Measurements from ENCODE around the gene PTGIS. TPM values are rescaled to one million over a fixed set of nuclear protein-coding genes. Genes with fewer than 3 reads are reported as not detected.

PTGIS gene
- total RNA-seq, 1 donor = 89.8 TPM

DNA sequence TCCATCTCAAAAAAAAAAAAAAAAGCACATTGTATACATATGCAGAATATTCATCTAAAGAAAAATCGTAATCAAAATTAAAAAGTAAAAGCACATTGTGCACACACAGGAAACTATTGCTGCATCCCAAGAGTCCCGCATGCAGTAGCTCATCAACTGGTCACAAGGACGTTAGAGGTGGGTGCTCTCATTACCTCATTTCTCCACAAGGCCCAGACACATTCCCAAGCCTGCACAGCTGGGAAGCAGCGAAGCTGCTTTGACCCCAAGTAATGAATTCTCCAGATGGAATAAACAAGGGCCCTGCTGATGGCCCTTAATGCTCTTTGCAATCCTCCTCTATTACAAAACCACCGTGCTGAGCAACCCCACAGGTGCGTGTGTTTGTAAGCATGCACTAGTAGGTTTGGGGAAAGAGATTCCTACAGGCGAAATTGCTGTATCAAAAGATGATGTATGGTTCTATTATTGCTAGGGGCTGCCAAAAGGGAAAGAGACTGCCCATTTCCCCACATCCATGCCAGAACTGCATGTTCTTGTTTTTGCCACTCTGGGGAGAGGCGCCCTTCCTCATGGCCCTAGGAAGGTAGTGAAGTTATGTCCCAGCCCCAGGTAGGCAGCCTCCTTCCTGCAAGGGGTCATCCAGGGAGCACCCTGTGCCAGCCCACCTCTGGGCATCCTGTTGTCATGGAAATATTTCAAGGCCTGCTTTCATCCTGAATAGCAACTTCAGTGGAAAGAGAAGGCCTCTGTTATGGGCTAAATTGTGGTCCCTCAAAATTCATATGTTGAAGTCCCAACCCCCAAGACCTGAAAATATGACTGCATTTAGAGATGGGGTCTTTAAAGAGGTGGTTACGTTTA is 34.6 kb upstream of the PTGIS start:
- TF ChIP-seq, protein P1, sequence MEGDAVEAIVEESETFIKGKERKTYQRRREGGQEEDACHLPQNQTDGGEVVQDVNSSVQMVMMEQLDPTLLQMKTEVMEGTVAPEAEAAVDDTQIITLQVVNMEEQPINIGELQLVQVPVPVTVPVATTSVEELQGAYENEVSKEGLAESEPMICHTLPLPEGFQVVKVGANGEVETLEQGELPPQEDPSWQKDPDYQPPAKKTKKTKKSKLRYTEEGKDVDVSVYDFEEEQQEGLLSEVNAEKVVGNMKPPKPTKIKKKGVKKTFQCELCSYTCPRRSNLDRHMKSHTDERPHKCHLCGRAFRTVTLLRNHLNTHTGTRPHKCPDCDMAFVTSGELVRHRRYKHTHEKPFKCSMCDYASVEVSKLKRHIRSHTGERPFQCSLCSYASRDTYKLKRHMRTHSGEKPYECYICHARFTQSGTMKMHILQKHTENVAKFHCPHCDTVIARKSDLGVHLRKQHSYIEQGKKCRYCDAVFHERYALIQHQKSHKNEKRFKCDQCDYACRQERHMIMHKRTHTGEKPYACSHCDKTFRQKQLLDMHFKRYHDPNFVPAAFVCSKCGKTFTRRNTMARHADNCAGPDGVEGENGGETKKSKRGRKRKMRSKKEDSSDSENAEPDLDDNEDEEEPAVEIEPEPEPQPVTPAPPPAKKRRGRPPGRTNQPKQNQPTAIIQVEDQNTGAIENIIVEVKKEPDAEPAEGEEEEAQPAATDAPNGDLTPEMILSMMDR (IDR thresholded peaks at IDR 0.05; ENCODE audit: extremely low read depth, low read depth, low read length) = no peak
- no peak overlapping the region for H2AFZ ChIP-seq (ENCODE audit: low read length)
- no peak for DNase-seq (ENCODE audit: insufficient read length, low spot score, missing footprints)

DNA sequence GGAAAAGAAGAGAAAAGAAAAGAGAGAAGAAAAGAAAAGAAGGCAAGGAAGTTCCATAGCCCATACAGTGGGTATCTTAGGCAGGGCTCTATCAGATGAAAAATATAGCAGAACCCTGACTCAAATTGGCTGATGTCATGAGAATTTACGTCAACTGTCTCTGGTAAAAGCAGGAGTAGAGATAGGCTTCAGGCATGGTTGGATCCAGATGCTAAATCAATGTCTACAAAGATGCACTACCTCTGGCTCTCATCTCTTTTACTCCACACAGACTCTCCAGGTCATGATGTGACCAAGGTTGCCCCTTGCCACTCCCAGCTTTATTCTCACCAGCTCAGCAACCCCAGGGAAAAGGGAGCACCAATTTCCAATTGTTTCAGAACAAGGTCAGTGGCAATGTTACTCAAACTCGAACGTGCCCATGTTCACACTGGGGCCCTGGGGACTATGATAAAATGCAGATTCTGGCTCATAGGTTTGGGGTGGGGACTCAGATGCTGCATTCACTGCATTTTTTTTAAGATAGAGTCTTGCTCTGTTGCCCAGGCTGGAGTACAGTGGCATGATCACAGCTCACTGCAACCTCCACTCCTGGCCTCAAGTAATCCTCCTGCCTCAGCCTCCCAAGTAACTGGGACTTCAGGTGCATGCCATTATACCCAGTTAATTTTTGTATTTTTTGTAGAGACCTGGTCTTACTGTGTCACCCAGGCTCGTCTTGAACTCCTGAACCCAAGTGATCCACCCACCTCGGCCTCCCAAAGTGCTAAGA is 33.4 kb upstream of the PTGIS start:
- Histone ChIP-seq H3K27me3 (ENCODE audit: insufficient read depth, low read length) (no peaks in the 10 kb centered on the region), H3K79me2 (ENCODE audit: insufficient read depth, low read length) (no peaks in the 10 kb centered on the region), H3K27ac (ENCODE audit: low read depth, low read length) (no peak overlapping the region), H3K4me3 (ENCODE audit: insufficient read depth, low read length) (no peak overlapping the region), H4K20me1 (ENCODE audit: insufficient read depth, low read length) (no peaks in the 10 kb centered on the region), H3K4me1 (ENCODE audit: insufficient read depth, low read length) (peaks cover 20% of the 10 kb centered on the region), H3K9me3 (ENCODE audit: low read depth, low read length) (no peaks in the 10 kb centered on the region), H3K4me2 (ENCODE audit: insufficient read depth, low read length) (no peak overlapping the region), H2AFZ (ENCODE audit: low read length) (no peak overlapping the region), H3K36me3 (ENCODE audit: insufficient read depth, low read length) (no peaks in the 10 kb centered on the region)
- TF ChIP-seq, protein P1 (IDR thresholded peaks at IDR 0.05; ENCODE audit: extremely low read depth, low read depth, low read length) = no peak
- no peak for DNase-seq (ENCODE audit: insufficient read length, low spot score, missing footprints)

More for the DNA sequence above, 34.6 kb upstream of the PTGIS start:
- Histone ChIP-seq H3K36me3 (ENCODE audit: insufficient read depth, low read length) (no peaks in the 10 kb centered on the region), H3K4me2 (ENCODE audit: insufficient read depth, low read length) (no peak overlapping the region), H3K79me2 (ENCODE audit: insufficient read depth, low read length) (no peaks in the 10 kb centered on the region), H4K20me1 (ENCODE audit: insufficient read depth, low read length) (no peaks in the 10 kb centered on the region), H3K27me3 (ENCODE audit: insufficient read depth, low read length) (no peaks in the 10 kb centered on the region), H3K4me3 (ENCODE audit: insufficient read depth, low read length) (no peak overlapping the region), H3K9me3 (ENCODE audit: low read depth, low read length) (no peaks in the 10 kb centered on the region), H3K4me1 (ENCODE audit: insufficient read depth, low read length) (peaks cover 18% of the 10 kb centered on the region), H3K27ac (ENCODE audit: low read depth, low read length) (no peak overlapping the region)

DNA sequence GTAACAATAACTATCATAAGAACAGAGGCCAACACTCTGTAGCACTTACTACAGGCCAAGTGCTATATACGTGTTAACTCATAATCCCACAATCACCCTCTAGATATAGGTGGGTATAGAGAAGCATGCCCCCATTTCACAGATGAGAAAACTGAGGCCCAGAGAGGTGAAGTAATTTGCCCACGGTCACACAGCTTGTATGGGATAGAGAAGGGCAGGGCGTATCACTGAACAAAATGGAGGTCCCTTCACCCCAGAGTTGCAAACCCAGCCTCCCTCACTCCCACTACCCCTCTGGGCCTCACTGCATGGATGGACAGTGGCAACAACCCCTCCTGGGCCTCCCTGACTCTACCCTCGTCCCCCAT is 31.8 kb upstream of the PTGIS start:
- Histone ChIP-seq H3K9me3 (ENCODE audit: low read depth, low read length) (no peaks in the 10 kb centered on the region), H3K4me2 (ENCODE audit: insufficient read depth, low read length) (no peak overlapping the region), H3K36me3 (ENCODE audit: insufficient read depth, low read length) (no peaks in the 10 kb centered on the region), H3K27me3 (ENCODE audit: insufficient read depth, low read length) (no peaks in the 10 kb centered on the region), H3K79me2 (ENCODE audit: insufficient read depth, low read length) (no peaks in the 10 kb centered on the region), H3K27ac (ENCODE audit: low read depth, low read length) (no peak overlapping the region), H2AFZ (ENCODE audit: low read length) (no peak overlapping the region), H4K20me1 (ENCODE audit: insufficient read depth, low read length) (no peaks in the 10 kb centered on the region), H3K4me1 (ENCODE audit: insufficient read depth, low read length) (peaks cover 18% of the 10 kb centered on the region), H3K4me3 (ENCODE audit: insufficient read depth, low read length) (no peak overlapping the region)
- TF ChIP-seq, protein P1 (IDR thresholded peaks at IDR 0.05; ENCODE audit: extremely low read depth, low read depth, low read length) = no peak
- no peak for DNase-seq (ENCODE audit: insufficient read length, low spot score, missing footprints)

DNA sequence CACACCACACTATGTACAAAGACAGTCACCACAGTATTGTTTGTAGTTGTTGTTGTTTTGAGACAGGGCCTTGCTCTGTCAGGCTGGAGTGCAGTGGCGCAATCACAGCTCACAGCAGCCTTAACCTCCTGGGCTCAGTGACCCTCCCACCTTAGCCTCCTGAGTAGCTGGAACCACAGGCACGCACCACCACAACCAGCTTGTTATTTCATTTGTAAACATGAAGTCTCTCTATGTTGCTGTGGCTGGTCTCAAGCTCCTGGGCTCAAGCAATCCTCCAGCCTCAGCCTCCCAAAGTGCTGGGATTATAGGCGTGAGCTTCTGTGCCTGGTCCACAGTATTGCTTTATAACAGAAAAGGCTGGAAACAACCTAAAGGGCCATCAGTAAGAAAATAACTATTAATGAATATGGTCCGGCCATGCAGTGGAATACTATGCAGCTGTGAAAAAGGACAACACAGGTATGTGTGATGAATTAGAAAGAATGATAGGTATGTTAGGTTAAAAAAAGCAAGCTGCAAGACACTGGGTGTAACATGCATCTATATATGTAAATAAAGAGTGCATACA is 30.0 kb upstream of the PTGIS start:
- Histone ChIP-seq H2AFZ (ENCODE audit: low read length) (no peak overlapping the region), H3K36me3 (ENCODE audit: insufficient read depth, low read length) (no peaks in the 10 kb centered on the region), H4K20me1 (ENCODE audit: insufficient read depth, low read length) (no peaks in the 10 kb centered on the region), H3K27ac (ENCODE audit: low read depth, low read length) (no peak overlapping the region), H3K27me3 (ENCODE audit: insufficient read depth, low read length) (no peaks in the 10 kb centered on the region), H3K4me2 (ENCODE audit: insufficient read depth, low read length) (no peak overlapping the region), H3K4me1 (ENCODE audit: insufficient read depth, low read length) (peaks cover 26% of the 10 kb centered on the region), H3K79me2 (ENCODE audit: insufficient read depth, low read length) (no peaks in the 10 kb centered on the region), H3K4me3 (ENCODE audit: insufficient read depth, low read length) (no peak overlapping the region), H3K9me3 (ENCODE audit: low read depth, low read length) (no peaks in the 10 kb centered on the region)
- DNase-seq (ENCODE audit: insufficient read length, low spot score, missing footprints) = no peak
- TF ChIP-seq, protein P1 (IDR thresholded peaks at IDR 0.05; ENCODE audit: extremely low read depth, low read depth, low read length) = no peak
